ENCODE results near the gene KRT14. TPM values are rescaled to one million over a fixed set of nuclear protein-coding genes. Genes with fewer than 3 reads are reported as not detected.

The KRT14 gene
- total and polyA plus RNA-seq, 9 donors: 0.38 to 1.1 (median 0.75) TPM; not detected in 6

- intact Hi-C loops (cut with DNase I): loop anchor here in 1 of 4 donors (10.0 kb wide), 1 partner anchor 628 kb away; no protein-coding TSS in a partner anchor
- Histone ChIP-seq H3K4me3 (no peak overlapping the region), H3K4me1 (ENCODE audit: insufficient read depth) (no peaks in the 10 kb centered on the region), H3K9me3 (no peaks in the 10 kb centered on the region), H3K27me3 (no peaks in the 10 kb centered on the region), H3K27ac (no peak overlapping the region), H3K36me3 (no peaks in the 10 kb centered on the region)
- WGBS, 3 donors: 45 to 58% (median 53%) methylated on average over 2 of the region's 2 CpGs
- TF ChIP-seq POLR2A (IDR thresholded peaks at IDR 0.05): no peak
- DNase-seq: no peak
These were observed 44.3 kb downstream of the KRT14 start for GRCh38 chr17:41542357-41542756.

DNA sequence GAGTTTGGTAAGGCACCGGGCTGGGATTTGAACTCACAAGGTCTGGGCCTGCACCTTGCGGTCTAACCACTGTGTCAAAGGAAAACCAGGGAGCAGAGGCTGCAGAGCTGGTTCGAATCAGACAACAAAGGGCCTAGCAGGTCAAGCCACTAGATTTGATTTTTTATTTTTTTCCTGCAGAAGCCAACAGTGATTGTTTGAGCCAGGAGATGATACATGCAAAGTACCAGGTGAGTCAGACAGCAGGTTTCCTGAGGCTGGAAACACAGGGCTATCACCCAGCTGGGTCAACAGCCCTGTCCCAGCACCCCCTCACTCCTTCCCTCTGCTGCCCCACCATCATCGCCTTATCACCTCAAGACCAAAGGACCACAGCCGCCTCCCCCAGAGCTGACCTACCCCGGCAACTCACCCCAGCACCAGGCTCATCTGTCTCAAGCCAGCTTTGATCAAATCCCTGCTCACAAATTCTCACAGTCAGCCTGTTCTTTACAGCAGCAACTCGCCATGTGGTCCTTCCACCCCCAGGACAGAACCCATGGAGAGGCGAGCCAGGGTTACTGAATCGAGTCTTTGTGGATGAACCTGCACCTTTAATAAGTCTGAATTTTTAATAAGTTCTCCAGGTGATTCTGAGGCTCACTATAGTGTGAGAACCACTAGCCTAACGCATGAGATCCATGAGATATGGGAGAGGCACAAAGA, 45.6 kb downstream of the KRT14 start:
- Histone ChIP-seq H3K36me3 (no peaks in the 10 kb centered on the region), H3K4me3 (no peak overlapping the region), H3K9me3 (no peaks in the 10 kb centered on the region), H3K27me3 (no peaks in the 10 kb centered on the region), H3K27ac (no peak overlapping the region), H3K4me1 (ENCODE audit: insufficient read depth) (no peaks in the 10 kb centered on the region)
- WGBS, 3 donors: 87 to 92% (median 90%) methylated on average over 10 of the region's 10 CpGs
- intact Hi-C loops (cut with DNase I): loop anchor here in 1 of 4 donors (10.0 kb wide), 1 partner anchor 626 kb away; no protein-coding TSS in a partner anchor
- TF ChIP-seq EP300 (IDR thresholded peaks at IDR 0.05): no peak
- TF ChIP-seq, protein P1, sequence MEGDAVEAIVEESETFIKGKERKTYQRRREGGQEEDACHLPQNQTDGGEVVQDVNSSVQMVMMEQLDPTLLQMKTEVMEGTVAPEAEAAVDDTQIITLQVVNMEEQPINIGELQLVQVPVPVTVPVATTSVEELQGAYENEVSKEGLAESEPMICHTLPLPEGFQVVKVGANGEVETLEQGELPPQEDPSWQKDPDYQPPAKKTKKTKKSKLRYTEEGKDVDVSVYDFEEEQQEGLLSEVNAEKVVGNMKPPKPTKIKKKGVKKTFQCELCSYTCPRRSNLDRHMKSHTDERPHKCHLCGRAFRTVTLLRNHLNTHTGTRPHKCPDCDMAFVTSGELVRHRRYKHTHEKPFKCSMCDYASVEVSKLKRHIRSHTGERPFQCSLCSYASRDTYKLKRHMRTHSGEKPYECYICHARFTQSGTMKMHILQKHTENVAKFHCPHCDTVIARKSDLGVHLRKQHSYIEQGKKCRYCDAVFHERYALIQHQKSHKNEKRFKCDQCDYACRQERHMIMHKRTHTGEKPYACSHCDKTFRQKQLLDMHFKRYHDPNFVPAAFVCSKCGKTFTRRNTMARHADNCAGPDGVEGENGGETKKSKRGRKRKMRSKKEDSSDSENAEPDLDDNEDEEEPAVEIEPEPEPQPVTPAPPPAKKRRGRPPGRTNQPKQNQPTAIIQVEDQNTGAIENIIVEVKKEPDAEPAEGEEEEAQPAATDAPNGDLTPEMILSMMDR (IDR thresholded peaks at IDR 0.05): no peak
- TF ChIP-seq POLR2A (IDR thresholded peaks at IDR 0.05): no peak
- DNase-seq: no peak

GRCh38 chr17:41539979-41540701, 46.6 kb downstream of the KRT14 start:
- WGBS, 3 donors: 76 to 80% (median 78%) methylated on average over 7 of the region's 7 CpGs
- no peak overlapping the region for H3K4me3 ChIP-seq
- H3K9me3 ChIP-seq: no peaks in the 10 kb centered on the region
- H3K27ac ChIP-seq: no peak overlapping the region
- no peaks in the 10 kb centered on the region for H3K36me3 ChIP-seq
- no peak for DNase-seq
- no peaks in the 10 kb centered on the region for H3K4me1 ChIP-seq (ENCODE audit: insufficient read depth)
- TF ChIP-seq EP300 (IDR thresholded peaks at IDR 0.05) (no peak), POLR2A (IDR thresholded peaks at IDR 0.05) (no peak)
- TF ChIP-seq, protein P1 (IDR thresholded peaks at IDR 0.05): no peak
- no peaks in the 10 kb centered on the region for H3K27me3 ChIP-seq
- intact Hi-C loops (cut with DNase I): loop anchor here in 1 of 4 donors (10.0 kb wide), 1 partner anchor 625 kb away; no protein-coding TSS in a partner anchor

- DNase-seq: no peak
- intact Hi-C loops (cut with DNase I): no loop called here
- Histone ChIP-seq H3K27ac (no peak overlapping the region), H3K4me3 (no peak overlapping the region), H3K27me3 (no peaks in the 10 kb centered on the region), H3K4me1 (ENCODE audit: insufficient read depth) (no peaks in the 10 kb centered on the region), H3K36me3 (no peaks in the 10 kb centered on the region), H3K9me3 (no peaks in the 10 kb centered on the region)
- no peak for TF ChIP-seq EP300 (IDR thresholded peaks at IDR 0.05)
- 37 to 56% (median 43%) methylated on average over 5 of the region's 5 CpGs for WGBS, 3 donors
These were observed 47.6 kb downstream of the KRT14 start for GRCh38 chr17:41539071-41539492.

DNA sequence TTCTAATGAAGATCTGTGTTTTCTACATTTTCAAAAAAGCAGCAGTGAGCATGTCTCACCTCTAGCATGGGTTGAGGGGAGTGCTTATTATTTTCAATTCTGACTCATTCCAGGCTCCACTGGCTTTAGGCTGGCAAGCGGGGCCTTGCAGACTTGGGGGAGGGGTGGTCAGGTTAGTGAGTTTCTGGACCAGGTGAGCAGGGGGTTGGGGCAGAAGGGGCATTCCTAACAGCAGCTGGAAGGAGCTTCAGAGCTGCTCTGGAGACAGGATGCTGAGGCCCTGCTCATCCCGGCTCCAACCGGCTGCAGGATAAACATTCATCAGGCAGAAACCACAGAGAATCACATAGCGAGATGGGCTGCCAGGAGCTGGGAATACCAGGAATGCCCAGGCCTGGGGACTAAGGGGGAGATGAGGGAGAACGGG, 48.1 kb downstream of the KRT14 start:
- Histone ChIP-seq H3K27ac (no peak overlapping the region), H3K4me3 (no peak overlapping the region), H3K27me3 (no peaks in the 10 kb centered on the region), H3K36me3 (no peaks in the 10 kb centered on the region), H3K9me3 (no peaks in the 10 kb centered on the region), H3K4me1 (ENCODE audit: insufficient read depth) (no peaks in the 10 kb centered on the region)
- TF ChIP-seq POLR2A (IDR thresholded peaks at IDR 0.05) (no peak), EP300 (IDR thresholded peaks at IDR 0.05) (no peak)
- TF ChIP-seq, protein P1 (IDR thresholded peaks at IDR 0.05): no peak
- intact Hi-C loops (cut with DNase I): no loop called here
- WGBS, 3 donors: 26 to 51% (median 39%) methylated on average over 5 of the region's 5 CpGs
- DNase-seq: no peak

Data from ovary (tissue), 9 donors.